ENCODE measurements around the gene WNT7A.
"Not testable (repeated sequence)": the region's sequence is repeated elsewhere in the genome, so short reads cannot be mapped to it uniquely, and the experiment has no call there.

The WNT7A gene

DNA sequence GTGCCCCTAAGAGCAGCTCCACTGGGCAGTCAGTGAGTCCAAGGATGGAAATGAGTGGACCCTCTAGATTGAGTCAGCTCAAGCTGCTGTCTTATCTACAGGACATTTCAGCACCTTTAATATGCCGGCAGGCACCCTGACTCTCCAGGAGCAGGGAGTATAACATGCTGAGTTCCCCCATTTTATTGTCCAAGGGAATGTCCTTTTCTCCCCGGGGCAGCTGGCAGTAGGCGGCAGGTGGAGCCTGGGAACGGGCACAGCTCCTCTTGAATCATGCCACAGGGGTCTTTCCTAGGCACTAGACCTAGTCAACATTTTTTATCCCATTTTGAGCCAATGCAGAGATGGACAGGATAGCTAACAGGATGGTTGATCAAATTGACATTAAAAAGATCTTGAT, 14.8 kb downstream of the WNT7A start:
- DNase-seq, result no peak

DNA sequence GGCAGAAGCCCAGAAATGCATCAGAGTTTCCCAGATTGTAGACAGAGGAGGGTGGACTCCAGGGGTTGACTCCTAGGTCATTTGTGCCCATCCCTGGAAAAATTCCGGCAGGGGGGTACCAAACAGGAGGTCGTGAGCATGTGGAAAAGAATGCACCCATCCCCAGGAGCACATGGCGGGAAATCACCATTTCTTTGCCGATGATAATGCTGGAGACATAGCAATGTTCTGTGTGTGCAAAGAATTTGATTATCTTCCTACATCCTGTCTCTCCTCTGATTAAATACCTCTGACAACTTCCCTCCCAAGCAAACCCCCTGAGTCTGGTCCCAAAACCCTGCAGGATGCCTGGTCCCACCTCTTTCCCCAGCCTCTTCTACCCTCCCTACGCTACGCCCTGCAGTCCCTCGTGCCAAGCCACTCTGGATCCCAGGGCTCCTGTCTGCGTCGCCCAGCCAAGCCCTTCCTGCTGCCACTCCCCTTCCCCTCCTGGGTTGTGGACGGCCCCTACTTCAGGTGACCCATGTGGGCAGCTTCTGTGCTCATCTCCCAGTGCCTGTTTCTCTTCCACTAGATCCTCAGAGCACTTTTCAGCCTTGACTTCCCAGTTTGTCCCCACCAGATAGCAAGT, 15.8 kb downstream of the WNT7A start:
- no peak for DNase-seq

DNA sequence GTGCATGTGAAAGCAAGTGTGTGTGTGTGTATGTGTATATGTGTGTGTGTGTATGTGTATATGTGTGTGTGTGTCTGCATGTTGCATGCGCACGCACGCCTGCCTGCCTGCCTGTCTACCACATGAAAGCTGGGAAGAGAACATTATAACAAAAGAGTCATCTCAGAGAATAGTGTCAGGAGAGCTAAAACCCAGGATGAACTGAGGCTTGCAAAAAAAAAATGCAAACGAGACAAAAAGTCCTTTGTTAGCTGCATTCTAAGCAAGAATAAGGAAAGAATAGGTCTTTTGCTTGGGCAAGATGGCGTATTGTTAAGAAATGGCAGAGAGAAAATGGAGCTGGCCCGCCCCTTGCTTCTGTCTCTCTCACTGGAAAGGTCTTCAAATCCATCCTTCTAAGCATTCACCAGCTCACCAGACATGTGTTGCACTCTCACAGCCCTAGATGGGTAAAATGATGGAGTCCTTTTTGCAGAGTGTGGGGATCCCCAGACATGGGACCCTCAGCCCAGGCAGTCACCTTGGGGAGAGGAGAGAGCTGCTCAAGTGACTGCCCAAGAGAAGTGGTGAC, 16.4 kb downstream of the WNT7A start:
- no peak for DNase-seq

DNA sequence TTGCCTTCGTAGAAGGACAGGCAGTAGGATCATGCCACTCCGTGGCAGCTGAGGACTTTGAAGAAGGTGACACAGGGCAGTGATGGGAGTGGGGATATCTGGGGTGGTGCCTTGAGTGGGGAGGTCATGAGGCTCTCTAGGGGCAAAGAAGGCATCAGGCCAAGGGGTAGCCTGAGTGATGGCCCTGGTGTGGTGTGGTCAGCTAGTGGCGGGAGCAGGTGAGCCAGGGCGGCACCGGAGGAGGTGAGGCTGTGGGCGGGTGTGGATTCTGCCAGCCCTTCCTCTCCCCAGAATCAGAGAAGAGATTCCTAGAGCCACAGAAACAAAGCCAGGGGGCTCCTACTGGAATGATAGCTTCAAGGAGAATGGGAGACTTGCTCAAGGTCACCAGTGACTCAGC, 18.4 kb downstream of the WNT7A start:
- no peak for DNase-seq

DNA sequence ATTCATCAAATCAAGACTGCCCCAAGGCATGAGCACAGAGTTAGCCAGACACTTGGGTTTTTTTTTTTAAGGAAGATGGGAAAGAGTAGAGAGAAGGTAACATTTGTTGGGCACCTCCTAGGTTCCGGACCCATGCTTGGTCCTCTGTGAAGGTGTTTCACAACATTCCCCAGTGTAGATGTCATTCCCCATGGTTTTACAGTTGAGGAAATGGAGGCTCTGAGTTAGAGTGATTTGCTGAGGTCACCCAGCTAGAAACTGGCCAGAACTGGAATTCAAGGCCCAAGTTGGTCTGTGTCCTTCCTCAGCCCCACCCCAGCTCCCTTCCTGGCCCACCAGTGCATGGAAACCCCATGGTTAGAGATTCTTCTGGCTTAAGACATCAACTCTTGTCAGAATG, 19.9 kb downstream of the WNT7A start:
- no peak for DNase-seq

DNA sequence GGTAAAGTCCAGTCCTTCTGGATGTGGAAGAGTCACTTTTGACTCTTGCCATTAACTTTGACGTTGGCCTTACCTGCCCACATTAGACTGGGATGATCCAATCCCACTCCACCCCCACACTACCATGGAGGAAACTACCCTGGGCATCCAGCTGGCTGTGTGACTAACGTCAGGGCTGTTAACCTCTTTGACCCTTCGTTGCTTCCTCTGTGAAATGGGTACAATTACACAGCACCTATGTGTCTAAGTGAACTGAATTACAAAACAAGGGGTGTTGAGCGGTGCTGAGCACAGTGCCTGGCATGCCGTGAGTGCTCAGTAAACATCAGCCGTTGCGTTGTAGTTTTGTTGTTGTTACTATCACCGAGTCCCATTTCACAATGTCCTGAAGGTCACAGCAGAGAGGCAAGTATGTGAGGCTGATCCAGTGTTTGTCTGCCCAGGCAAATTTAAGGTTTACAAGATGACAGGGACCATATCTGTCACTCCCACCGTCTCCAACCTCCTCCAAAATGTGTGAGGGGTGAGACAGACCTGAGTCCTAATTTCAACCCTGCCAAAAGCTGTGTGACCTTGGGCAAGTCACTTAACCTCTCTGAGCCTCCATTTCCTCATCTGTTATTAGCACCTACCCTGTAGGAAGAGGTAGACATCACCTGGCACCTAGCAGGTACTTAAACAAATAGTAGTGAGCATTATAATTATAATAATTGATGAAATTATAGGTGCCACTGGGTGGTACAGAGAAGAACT, 20.9 kb downstream of the WNT7A start:
- DNase-seq, result no peak

DNA sequence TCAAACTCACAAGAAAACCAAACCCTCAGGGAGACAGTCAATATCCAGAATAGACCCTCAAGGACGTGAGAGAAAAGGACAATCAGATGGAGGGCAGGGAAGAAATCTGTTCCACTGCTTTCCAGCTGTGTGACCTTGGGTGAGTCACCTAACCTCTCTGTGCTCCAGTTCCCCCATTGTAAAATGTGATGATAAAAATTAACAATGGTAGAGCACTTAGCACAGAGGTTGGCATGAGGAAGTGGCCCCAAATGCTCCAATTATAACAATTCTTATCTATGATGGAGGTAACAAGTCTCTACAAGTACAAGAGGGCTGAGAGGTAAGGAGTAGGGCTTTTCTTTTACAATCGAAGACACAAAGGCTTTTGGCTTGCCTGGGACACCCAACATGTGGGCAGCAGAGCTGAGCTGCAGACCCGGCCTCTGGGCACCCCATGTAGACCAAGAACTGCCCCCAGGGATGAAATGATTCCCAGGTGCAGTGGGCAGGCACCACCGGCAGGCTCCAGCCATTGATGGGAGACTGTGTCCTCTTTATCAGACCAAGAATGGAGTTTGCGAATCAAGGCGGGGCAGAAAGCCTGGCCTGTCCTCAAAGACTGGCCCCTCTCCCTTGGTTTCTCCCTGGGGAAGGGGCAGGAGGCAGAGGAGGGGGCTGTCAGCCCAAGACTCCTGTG, 22.0 kb downstream of the WNT7A start:
- DNase-seq, result no peak

DNA sequence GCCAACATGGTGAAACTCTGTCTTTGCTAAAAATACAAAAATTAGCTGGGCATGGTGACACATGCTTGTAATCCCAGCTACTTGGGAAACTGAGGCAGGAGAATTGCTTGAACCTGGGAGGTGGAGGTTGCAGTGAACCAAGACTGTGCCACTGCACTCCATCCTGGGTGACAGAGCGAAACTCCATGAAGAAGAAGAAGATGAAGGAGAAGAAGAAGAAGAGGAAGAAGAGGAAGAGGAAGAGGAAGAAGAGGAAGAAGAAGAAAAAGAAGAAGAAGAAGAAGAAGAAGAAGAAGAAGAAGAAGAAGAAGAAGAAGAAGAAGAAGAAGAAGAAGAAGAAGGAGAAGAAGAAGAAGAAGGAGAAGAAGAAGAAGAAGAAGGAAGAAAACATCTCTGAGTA, 23.2 kb downstream of the WNT7A start:
- not testable (repeated sequence) for DNase-seq

DNA sequence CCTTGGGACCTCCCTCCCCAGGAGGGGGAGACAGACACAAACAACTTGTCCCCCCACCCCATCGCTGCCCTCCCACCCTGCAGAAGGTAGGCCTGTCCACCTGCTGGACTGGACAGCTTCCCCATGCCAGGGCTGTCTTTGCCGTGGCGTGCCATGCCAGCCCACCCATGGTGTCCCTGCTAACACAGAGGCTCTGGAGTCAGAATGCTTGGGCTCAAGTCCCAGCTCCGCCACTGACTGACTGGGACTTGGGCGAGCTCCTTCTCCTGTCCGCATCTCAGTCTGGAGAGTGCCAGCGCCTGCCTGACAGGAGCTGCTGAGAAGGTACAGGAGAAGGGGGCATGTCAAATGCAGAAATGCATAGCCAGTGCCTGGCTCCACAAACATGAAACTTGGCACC, 23.9 kb downstream of the WNT7A start:
- DNase-seq, result no peak

DNA sequence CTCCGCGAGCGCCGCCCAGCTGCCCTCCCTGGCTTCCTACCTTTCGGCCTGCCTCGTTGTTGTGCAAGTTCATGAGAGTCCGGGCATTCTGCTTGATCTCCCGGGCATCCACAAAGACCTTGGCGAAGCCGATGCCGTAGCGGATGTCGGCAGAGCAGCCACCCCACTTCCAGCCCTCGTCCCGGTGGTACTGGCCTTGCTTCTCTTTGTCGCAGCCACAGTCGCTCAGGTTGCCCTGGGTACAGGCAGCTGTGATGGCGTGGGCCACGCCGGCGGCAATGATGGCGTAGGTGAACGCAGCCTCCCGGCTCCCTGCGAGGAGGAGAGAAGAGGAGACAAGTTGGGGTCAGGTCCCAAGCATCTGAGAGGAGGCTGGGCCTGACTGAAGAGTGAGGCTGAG, 25.4 kb downstream of the WNT7A start:
- no peak for DNase-seq

DNA sequence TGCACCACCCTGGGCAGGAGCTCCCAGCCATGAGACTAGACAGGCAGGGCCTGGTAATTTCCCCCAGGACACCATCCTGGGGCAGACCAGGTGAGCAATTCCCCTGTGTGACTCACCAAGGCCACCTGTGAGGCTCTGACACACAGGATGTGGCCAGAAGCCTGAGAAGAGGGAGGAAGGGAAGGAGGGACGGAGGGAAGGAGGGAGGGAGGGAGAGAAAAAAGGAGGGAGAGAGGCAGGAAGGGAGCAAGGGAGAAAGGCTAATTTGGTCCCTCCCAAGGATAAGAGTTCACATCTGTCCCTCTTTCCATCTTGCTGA, 25.9 kb downstream of the WNT7A start:
- DNase-seq, result no peak

DNA sequence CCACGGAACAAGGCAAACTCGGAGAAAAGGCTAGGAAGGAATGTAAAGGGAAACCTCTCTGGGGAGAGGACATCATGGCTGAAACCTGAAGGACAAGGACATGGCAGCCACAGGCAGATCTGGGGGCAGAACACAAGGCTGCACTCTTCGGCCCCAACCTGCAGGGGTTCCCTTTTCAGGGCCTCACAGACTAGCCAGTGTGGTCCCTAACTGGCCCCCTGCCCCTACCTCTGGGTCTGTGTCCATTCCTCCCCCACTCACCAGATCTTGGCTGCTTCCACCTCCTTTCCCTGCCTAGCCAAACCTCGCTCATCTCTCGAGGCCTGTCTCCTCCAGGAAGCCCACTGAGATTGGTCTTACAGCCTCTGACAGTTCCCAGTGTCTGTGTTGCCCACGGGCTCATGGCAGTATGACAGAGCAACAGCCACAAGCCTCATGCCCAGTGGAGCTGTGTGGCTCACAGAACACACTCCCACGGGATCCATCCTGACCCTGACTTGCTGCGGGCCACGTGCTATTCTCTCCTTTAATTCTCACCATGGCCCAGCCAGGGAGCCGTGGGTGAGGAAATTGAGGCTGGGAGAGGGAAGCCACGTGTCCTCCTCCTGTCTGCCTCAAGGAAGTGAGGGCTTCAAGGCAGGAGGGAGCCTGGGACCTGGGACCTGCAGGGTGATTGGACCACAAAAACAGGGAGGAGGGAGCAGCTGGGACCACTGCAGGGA, 26.5 kb downstream of the WNT7A start:
- no peak for DNase-seq

DNA sequence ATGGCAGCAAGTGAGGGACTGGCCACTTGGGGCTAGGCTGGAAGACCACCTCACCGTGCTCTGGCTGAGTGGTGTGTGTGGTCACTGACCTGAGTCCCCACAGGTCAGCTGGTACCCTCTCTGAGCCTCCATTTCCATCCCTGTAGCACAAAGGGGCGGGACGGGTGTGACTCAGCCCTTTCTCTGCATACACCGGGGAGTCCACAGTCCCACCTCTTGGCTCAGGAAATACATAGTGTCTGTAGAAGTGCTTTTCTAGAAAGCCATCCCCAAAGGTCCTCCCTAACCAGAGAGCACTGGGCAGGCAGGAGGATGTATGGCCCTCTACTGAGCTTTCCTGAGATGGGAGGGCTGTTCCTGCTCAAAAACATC, 27.2 kb downstream of the WNT7A start:
- no peak for DNase-seq

DNA sequence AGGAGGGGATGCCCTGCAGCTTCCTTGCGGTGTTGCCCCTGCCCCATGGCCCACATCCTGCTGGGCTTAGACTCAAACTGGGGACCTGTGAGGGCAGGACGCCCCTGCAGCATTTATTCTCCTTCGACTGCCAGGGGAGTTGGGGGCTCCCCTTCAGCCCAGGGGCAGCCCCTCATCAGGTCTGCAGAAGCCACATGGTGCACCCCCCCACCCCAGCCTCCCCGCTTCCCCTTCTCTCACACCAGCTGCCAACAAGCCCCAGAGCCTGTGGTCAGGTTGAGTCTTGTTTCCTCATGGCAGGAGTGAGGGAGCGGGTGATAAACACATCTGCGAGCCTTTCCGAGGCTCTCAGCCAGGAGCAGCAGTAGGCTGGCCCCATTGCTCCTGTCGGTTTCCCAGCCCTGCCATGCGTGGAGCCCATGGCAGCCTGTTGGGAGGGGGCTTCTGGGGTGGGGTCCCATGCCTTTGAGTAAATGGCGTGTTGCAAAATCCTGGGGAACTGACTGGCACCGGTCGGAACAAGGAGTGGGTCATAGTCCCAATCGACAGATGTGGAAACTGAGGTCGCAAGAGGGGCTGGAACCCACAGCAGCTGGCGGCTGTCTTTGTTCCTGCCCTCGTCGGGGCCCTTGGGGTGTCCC, 27.8 kb downstream of the WNT7A start:
- DNase-seq, result no peak

DNA sequence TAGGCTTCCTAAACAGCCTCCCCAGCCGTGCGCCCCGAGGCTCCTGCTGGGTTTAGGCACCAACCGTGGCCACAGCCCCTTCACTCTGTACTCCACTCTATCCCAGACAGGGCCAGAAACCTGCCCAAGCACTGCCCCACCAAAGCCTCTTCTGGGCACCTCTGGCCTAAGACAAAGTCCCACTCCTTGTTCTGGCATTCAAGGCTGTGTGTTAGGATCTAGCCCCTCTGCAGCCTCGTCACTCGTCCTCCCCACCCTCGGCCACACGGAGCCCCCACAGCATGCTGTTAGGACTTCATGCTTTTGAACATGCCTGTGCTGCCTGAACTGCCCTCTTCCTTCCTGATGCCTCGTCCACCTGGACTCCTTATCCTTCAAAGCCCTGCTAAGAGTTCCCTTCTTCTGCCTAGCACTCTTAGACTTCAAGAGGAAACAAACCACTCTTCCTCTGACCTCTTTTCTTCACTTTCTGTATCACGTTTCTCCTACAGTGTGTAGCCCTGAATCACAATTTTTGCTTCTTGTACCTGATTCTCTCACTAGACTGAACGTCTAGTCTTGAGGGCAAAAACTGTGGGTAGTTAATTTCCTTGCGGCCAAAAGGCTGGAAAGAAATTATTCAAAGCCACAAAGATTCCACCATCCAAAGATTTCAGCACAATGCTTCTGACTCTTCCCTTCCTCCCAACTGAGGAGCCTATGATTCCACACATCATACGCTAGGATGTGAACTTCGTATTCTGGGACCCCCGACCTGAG, 28.6 kb downstream of the WNT7A start:
- DNase-seq, result no peak

DNA sequence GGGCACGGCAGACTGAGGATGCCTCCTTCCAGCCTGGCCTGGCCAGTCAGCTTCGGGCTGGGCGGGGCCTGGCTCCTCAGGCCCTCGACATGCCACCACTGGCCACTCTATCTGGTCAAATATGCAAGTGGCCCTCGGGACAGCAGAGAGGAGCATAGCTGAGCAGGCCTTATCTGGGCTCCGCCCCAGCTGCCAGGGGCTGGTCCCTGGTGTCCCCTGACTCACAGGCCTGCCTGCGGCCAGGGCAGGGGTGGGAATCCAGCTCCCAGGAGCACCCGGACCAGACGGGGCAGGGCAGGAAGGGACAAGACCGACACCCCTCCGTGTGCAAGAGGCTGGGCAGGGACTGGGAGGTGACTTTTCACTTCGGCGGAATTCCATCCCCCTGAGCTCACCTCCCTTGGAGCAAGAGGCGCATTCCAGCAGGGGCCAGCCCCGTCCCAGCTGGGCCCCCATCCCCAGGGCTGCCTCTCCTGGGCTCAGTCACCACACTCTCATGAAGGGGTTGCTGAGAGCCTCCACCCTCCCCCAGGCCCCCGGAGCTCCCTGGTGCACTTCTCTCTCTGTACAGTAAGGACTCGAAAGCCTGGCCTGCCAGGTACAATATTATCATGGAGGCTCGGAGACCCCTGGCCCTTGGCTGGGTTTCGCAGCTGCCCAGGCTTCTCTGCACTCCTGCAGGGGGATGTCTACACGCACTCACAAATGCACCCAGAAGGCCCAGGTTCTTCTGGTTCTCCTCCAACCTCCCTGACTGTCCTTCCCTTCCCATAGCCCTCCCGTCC, 29.5 kb downstream of the WNT7A start:
- no peak for DNase-seq

DNA sequence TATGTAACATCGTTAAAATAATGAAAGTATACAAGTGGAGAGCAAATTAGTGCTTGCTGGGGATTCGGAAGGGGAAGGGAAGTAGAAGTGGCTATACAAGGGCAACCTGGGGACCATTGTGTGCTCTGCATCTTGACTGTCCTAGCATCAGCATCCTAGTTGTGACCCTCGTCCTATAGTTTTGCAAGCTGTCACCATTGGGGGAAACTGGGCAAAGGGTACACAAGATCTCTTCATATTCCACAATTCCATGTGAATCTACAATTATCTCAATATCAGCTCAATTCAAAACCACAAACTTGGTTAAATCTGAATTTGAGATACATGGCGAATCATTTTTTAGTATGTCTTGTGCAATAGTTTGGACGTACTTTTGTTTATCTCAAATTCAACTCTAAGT, 30.9 kb downstream of the WNT7A start:
- no peak for DNase-seq

DNA sequence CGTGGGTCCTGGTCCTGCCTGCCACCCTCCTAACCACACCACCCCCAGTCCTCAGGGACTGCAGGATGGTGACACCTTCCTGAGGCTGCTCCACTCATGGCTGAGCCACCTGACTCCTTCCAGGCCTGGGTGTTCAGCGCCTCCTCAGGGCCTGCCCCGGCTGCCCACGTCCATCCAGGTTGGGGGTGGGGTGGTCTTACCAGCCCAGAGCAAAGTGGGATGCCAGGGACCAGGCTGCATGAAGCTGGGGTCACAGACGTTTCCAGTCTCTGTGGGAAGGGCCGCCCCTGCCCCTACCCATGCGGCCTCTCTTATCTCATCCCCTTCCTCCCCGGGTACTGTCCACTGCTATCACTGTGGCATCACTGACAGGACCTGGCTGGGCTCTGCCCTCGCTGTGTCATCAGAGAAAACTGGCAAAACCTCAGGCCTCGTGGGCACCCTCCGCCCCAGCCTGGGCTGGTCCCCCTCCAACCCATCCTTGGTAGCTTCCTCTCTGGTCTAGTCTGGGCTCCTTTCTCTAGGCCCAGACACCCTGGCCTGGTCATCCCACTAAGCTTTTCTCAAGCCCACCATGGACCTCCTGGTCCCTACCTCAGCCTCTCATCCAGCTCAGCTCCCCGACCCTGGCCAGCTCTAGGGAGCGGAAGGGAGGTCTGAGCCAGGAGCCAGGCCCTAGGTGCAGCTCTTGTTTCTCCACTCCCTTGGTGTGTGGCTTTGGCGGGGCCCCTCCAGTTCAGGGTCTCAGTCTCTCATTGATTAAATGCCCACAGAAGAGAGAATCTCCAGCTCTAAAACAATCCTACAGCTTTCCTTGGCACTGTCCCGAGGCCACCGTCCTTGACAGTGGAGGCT, 32.9 kb downstream of the WNT7A start:
- DNase-seq, result no peak

DNA sequence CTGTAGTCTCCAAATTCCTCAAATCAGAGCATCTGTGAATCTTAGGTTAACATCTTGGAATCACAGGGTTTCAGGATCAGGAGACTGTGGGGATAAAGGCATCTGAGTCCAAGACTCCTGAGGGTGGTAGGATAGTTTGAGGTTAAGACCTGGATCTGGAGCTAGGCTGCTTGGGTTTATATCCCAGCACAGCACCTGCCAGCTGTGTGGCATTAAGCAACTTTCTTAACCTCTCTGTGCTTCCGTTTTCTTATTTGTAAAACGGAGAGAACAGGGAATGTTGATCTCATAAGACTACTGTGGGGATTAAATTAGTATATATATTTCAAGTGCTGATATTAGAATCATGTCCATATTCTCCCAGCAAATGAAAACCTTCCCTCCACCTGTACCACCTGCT, 33.6 kb downstream of the WNT7A start:
- no peak for DNase-seq

DNA sequence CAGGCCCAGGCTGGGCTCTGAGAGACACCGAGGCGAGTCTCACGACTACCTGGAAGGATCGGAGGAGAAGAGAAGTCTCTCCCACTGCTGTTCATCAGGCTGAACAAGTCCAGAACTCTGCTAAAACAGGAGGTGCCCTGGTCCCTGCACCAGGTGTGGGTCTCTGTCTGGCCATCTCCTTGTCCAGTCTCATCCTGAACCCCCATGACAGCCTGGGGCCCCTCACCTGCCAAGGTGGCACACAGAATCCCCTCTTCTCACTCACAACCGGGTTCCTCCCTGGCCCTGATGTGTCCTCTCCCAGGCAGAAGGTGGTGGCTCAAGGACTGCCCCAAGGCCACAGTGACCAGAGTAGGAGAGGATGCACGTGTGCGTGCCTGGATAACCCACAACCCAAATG, 34.1 kb downstream of the WNT7A start:
- DNase-seq, result no peak

DNA sequence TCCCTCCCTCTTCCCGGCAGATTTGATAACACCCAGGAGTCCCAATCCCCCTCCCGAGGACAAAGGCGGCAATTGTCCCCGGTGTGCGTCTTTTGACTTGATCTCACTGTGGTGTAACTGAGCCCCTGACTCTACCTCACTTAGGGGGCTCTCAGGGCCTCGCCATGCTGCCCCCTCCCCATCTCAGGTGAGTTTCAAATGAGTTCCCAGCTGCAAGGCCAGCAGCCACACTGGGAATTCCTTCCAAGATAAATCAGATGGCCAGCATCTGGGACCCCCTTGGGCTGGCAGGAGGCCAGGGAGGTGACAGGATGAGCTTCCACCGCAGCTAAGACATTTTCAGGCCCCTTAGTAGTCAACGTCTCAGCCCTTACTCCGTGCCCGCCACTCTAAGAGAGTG, 35.0 kb downstream of the WNT7A start:
- DNase-seq, result no peak

All from KG1 (cell line).